CD4-positive, alpha-beta T cell treated with Interleukin-2 at 100 ng/mL for 4 hours (primary cell): Measurements from ENCODE around the gene FAM187B.

Experiments used
- DNase-seq: peaks from one replicate; pipeline ENCODE4 v3.0.0-alpha.2; 2020; ENCODE audit warnings: low spot score

Gene FAM187B

GRCh38 chr19:35178701-35179100, 49.8 kb downstream of the FAM187B start:
- DNase-seq: no peak

- DNase-seq: peak; percentile 25
Observed at GRCh38 chr19:35177377-35178274, 50.9 kb downstream of the FAM187B start.

DNA sequence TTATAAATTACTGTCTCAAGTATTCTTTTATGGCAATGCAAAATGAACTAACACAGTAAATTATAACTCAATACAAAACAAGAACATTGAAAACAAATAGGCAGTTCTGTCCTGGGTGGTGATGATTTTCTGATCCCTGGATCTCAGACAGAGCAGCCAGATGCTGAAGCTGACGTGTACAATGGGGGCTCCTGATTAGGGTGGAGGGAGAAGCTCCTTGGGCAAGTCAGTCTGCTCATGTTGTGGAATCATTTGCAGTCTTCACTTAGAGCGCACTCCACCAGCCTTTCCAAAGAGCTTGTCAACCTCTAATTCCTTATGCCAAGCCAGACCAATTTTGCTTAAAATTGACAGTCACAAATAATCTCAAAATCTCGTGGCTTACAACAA, 52.4 kb downstream of the FAM187B start:
- no peak for DNase-seq
